GM18499 (cell line): ENCODE measurements around the gene ST8SIA6.
"Not testable (repeated sequence)": the region's sequence is repeated elsewhere in the genome, so short reads cannot be mapped to it uniquely, and the experiment has no call there.

Source experiments
- ATAC-seq: cut with Tn5 transposase; IDR thresholded peaks from one replicate; pipeline ENCODE4 v1.9.1; 2021; ENCODE audit warnings: moderate number of reproducible peaks; ENCODE audit not compliant: insufficient read depth, unreplicated experiment

The ST8SIA6 gene

GRCh38 chr10:17428351-17429097 lies 25.9 kb downstream of the ST8SIA6 start:
- peak; percentile 72 for ATAC-seq

- no peak for ATAC-seq
These were observed 26.6 kb downstream of the ST8SIA6 start for GRCh38 chr10:17427666-17428350.

- ATAC-seq: no peak
These were observed 27.2 kb downstream of the ST8SIA6 start for GRCh38 chr10:17427201-17427600.

- ATAC-seq: no peak
These were observed 28.1 kb downstream of the ST8SIA6 start for GRCh38 chr10:17426263-17426750.

- no peak for ATAC-seq
These were observed 28.7 kb downstream of the ST8SIA6 start for GRCh38 chr10:17425584-17426262.

DNA sequence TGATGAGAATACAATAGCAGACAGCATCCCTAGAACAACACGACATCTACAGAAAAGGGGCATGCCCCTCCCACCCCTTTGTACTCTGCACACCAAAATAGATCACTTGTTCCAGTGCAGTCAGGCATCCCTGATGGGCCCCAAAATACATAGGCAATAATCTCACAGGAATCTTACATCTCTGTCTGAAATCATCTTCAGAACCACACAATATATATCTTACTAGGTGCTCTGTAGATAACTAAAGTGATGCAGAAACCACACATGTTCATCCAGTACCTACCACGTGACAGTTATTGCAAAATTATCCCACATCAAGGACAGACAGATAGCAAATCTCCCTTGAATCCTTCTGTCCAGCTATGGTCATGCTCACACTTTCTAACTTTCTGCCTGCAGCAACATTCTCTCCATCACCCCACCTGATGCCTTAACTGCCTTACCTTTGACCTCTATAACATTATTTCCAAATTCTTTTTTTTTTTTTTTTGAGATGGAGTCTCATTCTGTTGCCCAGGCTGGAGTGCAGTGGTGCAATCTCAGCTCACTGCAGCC lies 30.7 kb downstream of the ST8SIA6 start:
- no peak for ATAC-seq

GRCh38 chr10:17422931-17423330 lies 31.5 kb downstream of the ST8SIA6 start:
- ATAC-seq: no peak

DNA sequence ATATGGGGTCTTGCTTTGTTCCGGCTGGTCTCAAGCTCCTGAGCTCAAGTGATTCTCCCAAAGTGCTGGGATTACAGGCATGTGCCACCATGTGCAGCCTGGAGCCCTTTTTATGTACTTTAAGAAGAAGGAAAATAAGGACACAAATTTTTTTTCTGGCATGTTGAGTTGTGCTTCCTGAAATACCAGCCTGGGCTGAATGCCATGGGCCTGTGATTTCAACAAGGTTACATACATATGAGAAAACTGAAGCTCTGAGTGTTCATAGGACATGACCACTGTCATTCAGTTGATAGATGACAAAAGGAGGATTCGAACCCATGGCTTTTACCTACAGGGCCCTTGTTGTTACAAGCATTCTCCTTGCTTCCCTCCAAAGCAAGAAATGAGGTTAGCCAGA lies 36.1 kb downstream of the ST8SIA6 start:
- no peak for ATAC-seq

GRCh38 chr10:17416442-17417211 lies 37.8 kb downstream of the ST8SIA6 start:
- ATAC-seq: no peak

- no peak for ATAC-seq
These were observed 39.2 kb downstream of the ST8SIA6 start for GRCh38 chr10:17415046-17415658.

DNA sequence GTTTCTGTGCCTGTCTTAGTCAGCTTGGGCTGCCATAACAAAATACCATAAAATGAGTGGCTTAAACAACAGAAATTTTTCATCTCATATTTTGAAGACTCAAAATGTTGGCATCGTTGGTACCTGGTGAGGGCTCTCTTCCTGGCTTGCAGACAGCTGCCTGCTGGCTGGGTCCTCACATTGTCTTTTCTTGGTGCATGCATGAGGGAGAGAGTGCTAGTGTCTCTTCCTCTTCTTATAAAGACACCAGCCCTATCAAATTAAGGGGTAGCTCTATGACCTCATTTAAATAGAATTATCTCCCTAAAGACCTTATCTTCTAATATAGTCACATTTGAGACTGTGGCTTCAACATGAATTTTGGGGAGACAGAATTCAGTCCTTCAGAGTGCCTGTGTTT lies 39.9 kb downstream of the ST8SIA6 start:
- ATAC-seq: no peak

DNA sequence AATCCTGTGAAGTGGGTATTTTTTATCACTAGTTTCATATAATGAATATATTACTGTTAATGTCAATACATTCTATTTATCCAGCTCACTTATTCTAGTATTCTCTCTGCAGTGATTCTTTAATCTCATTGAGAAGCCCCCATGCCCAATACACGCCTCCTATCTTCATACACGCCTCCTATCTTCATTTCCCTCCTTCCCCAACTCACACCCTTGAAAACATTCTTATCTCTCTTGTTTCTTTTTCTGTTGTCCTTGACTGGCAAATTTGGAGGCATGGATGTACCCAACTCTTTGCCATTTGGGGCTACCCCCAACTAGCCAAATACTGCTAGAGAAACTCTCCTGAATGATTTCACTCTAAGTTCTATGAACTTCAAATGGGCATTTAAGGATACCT lies 40.5 kb downstream of the ST8SIA6 start:
- no peak for ATAC-seq

- ATAC-seq: no peak
These were observed 42.1 kb downstream of the ST8SIA6 start for GRCh38 chr10:17412323-17412722.

DNA sequence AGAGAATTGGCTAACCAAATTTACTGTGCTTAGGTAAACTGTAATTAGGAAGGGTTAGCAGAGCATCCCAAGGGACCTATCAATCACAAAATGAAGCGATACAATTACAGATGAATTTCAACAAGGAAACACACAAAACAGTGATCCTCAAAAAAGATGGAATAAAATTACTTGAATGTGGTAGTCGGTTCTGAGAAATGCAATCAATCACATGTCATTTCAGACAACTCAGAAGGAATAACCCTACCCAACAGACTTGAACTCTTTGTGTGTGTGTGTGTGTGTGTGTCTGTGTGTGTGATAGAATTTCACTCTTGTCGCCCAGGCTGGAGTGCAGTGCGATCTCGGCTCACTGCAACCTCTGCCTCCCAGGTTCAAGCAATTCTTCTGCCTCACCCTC lies 43.5 kb downstream of the ST8SIA6 start:
- no peak for ATAC-seq

DNA sequence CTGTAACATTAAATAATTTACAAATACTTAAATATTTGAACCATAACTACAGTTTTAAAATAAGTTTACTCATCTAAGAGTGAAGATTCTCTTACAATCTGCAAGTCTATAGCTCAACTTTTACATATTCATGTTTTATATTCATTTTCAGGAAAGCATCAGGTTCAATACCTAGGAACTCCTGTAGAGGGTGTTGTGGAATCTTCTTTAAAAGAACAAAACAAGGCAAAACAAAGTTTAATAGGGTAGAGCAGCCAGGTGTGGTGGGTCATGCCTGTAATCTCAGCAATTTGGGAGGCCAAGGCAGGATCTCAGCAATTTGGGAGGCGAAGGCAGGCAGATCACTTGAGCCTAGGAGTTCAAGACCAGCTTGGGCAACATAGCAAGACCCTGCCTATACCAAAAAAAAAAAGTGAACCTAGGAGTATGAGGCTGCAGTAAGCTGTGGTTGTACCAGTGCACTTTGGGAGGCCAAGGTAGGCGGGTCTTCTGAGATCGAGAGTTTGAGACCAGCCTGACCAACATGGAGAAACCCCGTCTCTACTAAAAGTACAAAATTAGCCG lies 45.1 kb downstream of the ST8SIA6 start:
- ATAC-seq: no peak

DNA sequence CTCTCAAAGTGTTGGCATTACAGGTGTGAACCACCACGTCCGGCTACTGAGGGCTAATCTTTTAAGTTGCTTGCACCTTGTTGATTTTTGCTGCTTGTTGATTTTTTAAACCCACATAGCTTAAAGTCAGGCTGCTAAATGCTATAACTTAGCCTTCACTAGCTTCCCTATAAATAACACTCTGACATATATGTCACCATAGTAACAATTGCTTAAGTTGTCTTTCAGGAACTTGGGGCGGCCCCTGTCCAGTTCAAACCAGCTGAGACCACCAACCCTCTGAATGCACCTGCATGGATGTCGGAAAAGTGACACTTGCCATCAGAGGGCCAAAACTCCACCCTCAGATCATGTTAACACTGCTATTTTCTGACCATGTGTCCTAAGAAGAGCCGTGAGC lies 47.3 kb downstream of the ST8SIA6 start:
- no peak for ATAC-seq

GRCh38 chr10:17406036-17406834 lies 48.2 kb downstream of the ST8SIA6 start:
- no peak for ATAC-seq

DNA sequence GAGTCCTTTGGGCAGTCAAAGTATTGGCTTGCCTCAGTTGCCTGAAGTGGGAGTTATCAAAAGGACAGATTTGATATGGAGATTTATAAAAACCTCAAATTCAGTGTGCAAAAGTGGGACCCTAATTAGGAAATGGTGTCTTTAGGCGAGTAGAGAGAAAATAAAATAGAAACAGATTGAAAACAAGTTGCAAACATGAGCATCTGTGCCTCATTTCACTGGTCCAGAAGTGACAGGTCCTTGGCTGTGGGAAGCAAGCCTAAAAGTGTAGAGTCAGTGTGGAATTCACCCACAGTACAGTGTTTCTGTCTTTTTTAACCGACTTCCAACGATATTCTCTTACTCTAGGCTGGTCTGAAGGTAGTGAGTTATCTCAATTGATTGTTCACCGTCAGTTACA lies 51.2 kb downstream of the ST8SIA6 start:
- no peak for ATAC-seq

- not testable (repeated sequence) for ATAC-seq
These were observed 52.4 kb downstream of the ST8SIA6 start for GRCh38 chr10:17402040-17402439.
